DND-41 (cell line): Measurements from ENCODE around the gene LMOD3.

Source experiments
- ATAC-seq: fragments of 200-7000 bp; cut with Tn5 transposase; 3 replicates; pipeline ENCODE4 v1.9.1; 2021; ENCODE audit warnings: low read depth; ENCODE audit not compliant: insufficient read depth
- DNase-seq: peaks from one replicate; pipeline ENCODE4 v3.0.0-alpha.2; 2020
- H2AFZ ChIP-seq: 2 replicates; pipeline ENCODE4 v1.6.0; 2012; ENCODE audit warnings: low read depth, low read length
- H3K27ac ChIP-seq: 2 replicates; pipeline ENCODE4 v1.5.1; 2012; ENCODE audit warnings: low read length, inconsistent platforms
- H3K27me3 ChIP-seq: fragments of 200-600 bp; sonication (generic); 2 replicates; pipeline ENCODE4 v1.6.0; 2012; ENCODE audit warnings: low read length, mild to moderate bottlenecking, inconsistent platforms; ENCODE audit not compliant: insufficient read depth, poor library complexity
- H3K36me3 ChIP-seq: 2 replicates; pipeline ENCODE4 v1.5.1; 2012; ENCODE audit warnings: low read length, inconsistent platforms; ENCODE audit not compliant: insufficient read depth
- H3K4me1 ChIP-seq: 2 replicates; pipeline ENCODE4 v1.5.1; 2012; ENCODE audit warnings: mild to moderate bottlenecking, low read length; ENCODE audit not compliant: insufficient read depth
- H3K4me2 ChIP-seq: 2 replicates; pipeline ENCODE4 v1.6.0; 2012; ENCODE audit warnings: mild to moderate bottlenecking, moderate library complexity, low read length, inconsistent platforms; ENCODE audit not compliant: insufficient read depth
- H3K4me3 ChIP-seq, 2 experiments: fragments of 200-600 bp in 1 of 2; shearing (Covaris generic) in 1 of 2; 2 replicates each; pipeline ENCODE4 v1.5.1; 2012 to 2016; ENCODE audit warnings: inconsistent platforms in 2 of 2, low read length in 2 of 2, mild to moderate bottlenecking in 2 of 2, low read depth in 1 of 2, moderate library complexity in 1 of 2
- H3K79me2 ChIP-seq: 2 replicates; pipeline ENCODE4 v1.6.0; 2012; ENCODE audit warnings: low read length, inconsistent platforms; ENCODE audit not compliant: insufficient read depth
- H3K9ac ChIP-seq: 2 replicates; pipeline ENCODE4 v1.6.0; 2012; ENCODE audit warnings: low read depth, mild to moderate bottlenecking, inconsistent platforms, low read length, moderate library complexity
- H3K9me3 ChIP-seq: 2 replicates; pipeline ENCODE4 v1.5.1; 2012; ENCODE audit warnings: low read length, moderate library complexity, mild to moderate bottlenecking, inconsistent platforms; ENCODE audit not compliant: insufficient read depth, severe bottlenecking
- H4K20me1 ChIP-seq: 2 replicates; pipeline ENCODE4 v1.6.0; 2012; ENCODE audit warnings: low read length; ENCODE audit not compliant: insufficient read depth
- EZH2 ChIP-seq: IDR thresholded peaks from 3 replicates; pipeline ENCODE4 v1.6.1; 2012; ENCODE audit warnings: borderline replicate concordance, low read depth, mild to moderate bottlenecking, moderate library complexity, low read length, inconsistent platforms; ENCODE audit not compliant: severe bottlenecking
- TF ChIP-seq, protein P1 (sequence below): IDR thresholded peaks from 2 replicates; pipeline ENCODE4 v1.5.1; 2012; ENCODE audit warnings: borderline replicate concordance, low read length, moderate library complexity, mild to moderate bottlenecking; ENCODE audit not compliant: poor library complexity, severe bottlenecking; ENCODE audit errors: extremely low read depth

LMOD3 gene

GRCh38 chr3:69130689-69131088 lies 8.3 kb upstream of the LMOD3 start:
- H3K4me3 ChIP-seq = no peak overlapping the region
- no peak overlapping the region for H3K9ac ChIP-seq
- ATAC-seq (no peak), DNase-seq (no peak)
- no peak overlapping the region for H3K4me2 ChIP-seq
- H3K27me3 ChIP-seq = peaks cover 4% of the 10 kb centered on the region
- no peak overlapping the region for H2AFZ ChIP-seq
- no peak for TF ChIP-seq EZH2
- TF ChIP-seq, protein P1, sequence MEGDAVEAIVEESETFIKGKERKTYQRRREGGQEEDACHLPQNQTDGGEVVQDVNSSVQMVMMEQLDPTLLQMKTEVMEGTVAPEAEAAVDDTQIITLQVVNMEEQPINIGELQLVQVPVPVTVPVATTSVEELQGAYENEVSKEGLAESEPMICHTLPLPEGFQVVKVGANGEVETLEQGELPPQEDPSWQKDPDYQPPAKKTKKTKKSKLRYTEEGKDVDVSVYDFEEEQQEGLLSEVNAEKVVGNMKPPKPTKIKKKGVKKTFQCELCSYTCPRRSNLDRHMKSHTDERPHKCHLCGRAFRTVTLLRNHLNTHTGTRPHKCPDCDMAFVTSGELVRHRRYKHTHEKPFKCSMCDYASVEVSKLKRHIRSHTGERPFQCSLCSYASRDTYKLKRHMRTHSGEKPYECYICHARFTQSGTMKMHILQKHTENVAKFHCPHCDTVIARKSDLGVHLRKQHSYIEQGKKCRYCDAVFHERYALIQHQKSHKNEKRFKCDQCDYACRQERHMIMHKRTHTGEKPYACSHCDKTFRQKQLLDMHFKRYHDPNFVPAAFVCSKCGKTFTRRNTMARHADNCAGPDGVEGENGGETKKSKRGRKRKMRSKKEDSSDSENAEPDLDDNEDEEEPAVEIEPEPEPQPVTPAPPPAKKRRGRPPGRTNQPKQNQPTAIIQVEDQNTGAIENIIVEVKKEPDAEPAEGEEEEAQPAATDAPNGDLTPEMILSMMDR = no peak
- no peaks in the 10 kb centered on the region for H3K36me3 ChIP-seq
- H3K9me3 ChIP-seq = no peaks in the 10 kb centered on the region
- H3K4me1 ChIP-seq = no peaks in the 10 kb centered on the region
- H3K79me2 ChIP-seq = no peaks in the 10 kb centered on the region
- H4K20me1 ChIP-seq = no peaks in the 10 kb centered on the region
- no peak overlapping the region for H3K27ac ChIP-seq

GRCh38 chr3:69129531-69129930 lies 7.1 kb upstream of the LMOD3 start:
- no peak for ATAC-seq

DNA sequence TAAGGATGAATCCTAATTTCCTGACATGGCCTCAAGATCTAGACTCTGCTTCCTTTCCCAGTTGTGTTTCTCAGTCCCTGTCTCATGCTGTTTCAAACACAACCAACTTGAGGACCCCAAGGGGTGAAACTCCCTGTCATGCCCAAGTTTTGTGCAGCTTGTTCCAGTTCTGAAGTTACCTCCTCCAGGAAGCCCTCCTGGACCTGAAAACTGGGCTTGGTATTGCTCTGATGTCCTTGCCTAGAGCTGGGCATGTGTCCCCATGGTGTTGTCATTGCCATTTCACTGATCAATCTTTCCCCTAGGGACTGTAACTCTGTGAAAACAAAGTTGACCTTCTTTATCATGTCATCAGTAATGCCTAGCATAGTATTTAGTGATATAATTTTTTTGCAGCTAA lies 6.1 kb upstream of the LMOD3 start:
- Histone ChIP-seq H3K9me3 (no peaks in the 10 kb centered on the region), H3K9ac (no peak overlapping the region), H2AFZ (no peak overlapping the region), H3K27me3 (peaks cover 4% of the 10 kb centered on the region), H3K27ac (no peak overlapping the region), H3K4me3 (no peak overlapping the region), H3K36me3 (no peaks in the 10 kb centered on the region), H3K4me1 (no peaks in the 10 kb centered on the region), H4K20me1 (no peaks in the 10 kb centered on the region), H3K4me2 (no peak overlapping the region), H3K79me2 (no peaks in the 10 kb centered on the region)
- TF ChIP-seq, protein P1 = no peak
- no peak for ATAC-seq
- no peak for DNase-seq

More at GRCh38 chr3:69129531-69129930, 7.1 kb upstream of the LMOD3 start:
- Histone ChIP-seq H3K36me3 (no peaks in the 10 kb centered on the region), H3K79me2 (no peaks in the 10 kb centered on the region), H3K9me3 (no peaks in the 10 kb centered on the region), H3K27ac (no peak overlapping the region), H4K20me1 (no peaks in the 10 kb centered on the region), H3K27me3 (peaks cover 4% of the 10 kb centered on the region), H3K4me2 (no peak overlapping the region), H3K4me1 (no peaks in the 10 kb centered on the region), H2AFZ (no peak overlapping the region), H3K4me3 (no peak overlapping the region), H3K9ac (no peak overlapping the region)
- DNase-seq = no peak
- no peak for TF ChIP-seq EZH2
- TF ChIP-seq, protein P1 = no peak

DNA sequence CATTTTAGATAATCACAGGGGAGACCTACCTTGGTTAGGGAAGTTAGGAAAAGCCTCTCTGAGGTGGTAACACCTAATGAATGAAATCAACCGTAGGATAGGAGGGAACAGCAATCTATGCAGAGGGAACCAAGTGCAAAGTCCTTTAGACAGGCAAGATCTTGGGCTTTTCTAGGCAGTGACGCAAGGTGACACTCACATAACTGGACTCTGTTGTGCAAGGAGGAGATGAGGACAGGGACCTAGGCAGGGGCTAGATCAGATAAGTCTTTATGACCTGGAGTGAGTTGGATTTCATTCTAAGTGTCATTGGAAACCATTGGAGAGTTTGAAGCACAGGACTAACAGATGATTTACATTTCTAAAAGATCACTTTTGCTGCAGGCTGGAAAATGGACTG lies 4.6 kb upstream of the LMOD3 start:
- Histone ChIP-seq H3K4me1 (no peaks in the 10 kb centered on the region), H3K27ac (no peak overlapping the region), H3K36me3 (no peaks in the 10 kb centered on the region), H3K79me2 (no peaks in the 10 kb centered on the region), H3K4me2 (no peak overlapping the region), H3K4me3 (no peak overlapping the region), H3K9me3 (no peaks in the 10 kb centered on the region), H2AFZ (no peak overlapping the region), H3K27me3 (peaks cover 4% of the 10 kb centered on the region), H4K20me1 (no peaks in the 10 kb centered on the region), H3K9ac (no peak overlapping the region)
- ATAC-seq (no peak), DNase-seq (no peak)
- no peak for TF ChIP-seq EZH2
- TF ChIP-seq, protein P1 = no peak
